DND-41 (cell line): ENCODE results near the gene MBP.

Experiments used
- ATAC-seq: fragments of 200-7000 bp; cut with Tn5 transposase; 3 replicates; pipeline ENCODE4 v1.9.1; 2021; ENCODE audit warnings: low read depth; ENCODE audit not compliant: insufficient read depth
- DNase-seq: peaks from one replicate; pipeline ENCODE4 v3.0.0-alpha.2; 2020
- H2AFZ ChIP-seq: 2 replicates; pipeline ENCODE4 v1.6.0; 2012; ENCODE audit warnings: low read depth, low read length
- H3K27ac ChIP-seq: 2 replicates; pipeline ENCODE4 v1.5.1; 2012; ENCODE audit warnings: low read length, inconsistent platforms
- H3K27me3 ChIP-seq: fragments of 200-600 bp; sonication (generic); 2 replicates; pipeline ENCODE4 v1.6.0; 2012; ENCODE audit warnings: low read length, mild to moderate bottlenecking, inconsistent platforms; ENCODE audit not compliant: insufficient read depth, poor library complexity
- H3K36me3 ChIP-seq: 2 replicates; pipeline ENCODE4 v1.5.1; 2012; ENCODE audit warnings: low read length, inconsistent platforms; ENCODE audit not compliant: insufficient read depth
- H3K4me1 ChIP-seq: 2 replicates; pipeline ENCODE4 v1.5.1; 2012; ENCODE audit warnings: mild to moderate bottlenecking, low read length; ENCODE audit not compliant: insufficient read depth
- H3K4me2 ChIP-seq: 2 replicates; pipeline ENCODE4 v1.6.0; 2012; ENCODE audit warnings: mild to moderate bottlenecking, moderate library complexity, low read length, inconsistent platforms; ENCODE audit not compliant: insufficient read depth
- H3K4me3 ChIP-seq, 2 experiments: fragments of 200-600 bp in 1 of 2; shearing (Covaris generic) in 1 of 2; 2 replicates each; pipeline ENCODE4 v1.5.1; 2012 to 2016; ENCODE audit warnings: inconsistent platforms in 2 of 2, low read length in 2 of 2, mild to moderate bottlenecking in 2 of 2, low read depth in 1 of 2, moderate library complexity in 1 of 2
- H3K79me2 ChIP-seq: 2 replicates; pipeline ENCODE4 v1.6.0; 2012; ENCODE audit warnings: low read length, inconsistent platforms; ENCODE audit not compliant: insufficient read depth
- H3K9ac ChIP-seq: 2 replicates; pipeline ENCODE4 v1.6.0; 2012; ENCODE audit warnings: low read depth, mild to moderate bottlenecking, inconsistent platforms, low read length, moderate library complexity
- H3K9me3 ChIP-seq: 2 replicates; pipeline ENCODE4 v1.5.1; 2012; ENCODE audit warnings: low read length, moderate library complexity, mild to moderate bottlenecking, inconsistent platforms; ENCODE audit not compliant: insufficient read depth, severe bottlenecking
- H4K20me1 ChIP-seq: 2 replicates; pipeline ENCODE4 v1.6.0; 2012; ENCODE audit warnings: low read length; ENCODE audit not compliant: insufficient read depth
- EZH2 ChIP-seq: IDR thresholded peaks from 3 replicates; pipeline ENCODE4 v1.6.1; 2012; ENCODE audit warnings: borderline replicate concordance, low read depth, mild to moderate bottlenecking, moderate library complexity, low read length, inconsistent platforms; ENCODE audit not compliant: severe bottlenecking
- TF ChIP-seq, protein P1 (sequence below): IDR thresholded peaks from 2 replicates; pipeline ENCODE4 v1.5.1; 2012; ENCODE audit warnings: borderline replicate concordance, low read length, moderate library complexity, mild to moderate bottlenecking; ENCODE audit not compliant: poor library complexity, severe bottlenecking; ENCODE audit errors: extremely low read depth

Gene MBP

DNA sequence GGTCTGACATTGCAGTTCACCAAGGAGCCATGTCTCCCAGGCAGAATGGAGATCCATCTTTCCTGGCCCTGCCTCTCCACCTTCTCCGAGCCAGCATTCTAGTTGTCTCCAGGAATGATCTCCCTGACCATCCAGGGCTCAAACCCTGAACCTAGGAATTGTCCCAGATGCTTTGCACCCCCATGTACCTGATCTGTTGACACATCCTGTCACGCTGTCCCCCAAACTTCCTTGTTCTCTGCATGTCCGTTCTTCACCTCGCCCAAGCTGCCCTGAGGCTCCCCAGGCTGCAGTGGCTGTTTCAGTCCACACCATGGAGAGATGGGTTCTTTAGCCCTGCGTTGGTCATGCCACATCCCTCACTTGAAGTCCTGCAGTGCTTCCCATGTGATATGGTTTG is 7.0 kb upstream of the MBP start:
- no peaks in the 10 kb centered on the region for H4K20me1 ChIP-seq
- H3K9me3 ChIP-seq = peaks cover 26% of the 10 kb centered on the region
- DNase-seq = no peak
- peak overlapping the region; percentile 44; the same call in 1 of the 2 replicates for H3K27ac ChIP-seq
- H3K4me3 ChIP-seq = no peak overlapping the region
- TF ChIP-seq, protein P1, sequence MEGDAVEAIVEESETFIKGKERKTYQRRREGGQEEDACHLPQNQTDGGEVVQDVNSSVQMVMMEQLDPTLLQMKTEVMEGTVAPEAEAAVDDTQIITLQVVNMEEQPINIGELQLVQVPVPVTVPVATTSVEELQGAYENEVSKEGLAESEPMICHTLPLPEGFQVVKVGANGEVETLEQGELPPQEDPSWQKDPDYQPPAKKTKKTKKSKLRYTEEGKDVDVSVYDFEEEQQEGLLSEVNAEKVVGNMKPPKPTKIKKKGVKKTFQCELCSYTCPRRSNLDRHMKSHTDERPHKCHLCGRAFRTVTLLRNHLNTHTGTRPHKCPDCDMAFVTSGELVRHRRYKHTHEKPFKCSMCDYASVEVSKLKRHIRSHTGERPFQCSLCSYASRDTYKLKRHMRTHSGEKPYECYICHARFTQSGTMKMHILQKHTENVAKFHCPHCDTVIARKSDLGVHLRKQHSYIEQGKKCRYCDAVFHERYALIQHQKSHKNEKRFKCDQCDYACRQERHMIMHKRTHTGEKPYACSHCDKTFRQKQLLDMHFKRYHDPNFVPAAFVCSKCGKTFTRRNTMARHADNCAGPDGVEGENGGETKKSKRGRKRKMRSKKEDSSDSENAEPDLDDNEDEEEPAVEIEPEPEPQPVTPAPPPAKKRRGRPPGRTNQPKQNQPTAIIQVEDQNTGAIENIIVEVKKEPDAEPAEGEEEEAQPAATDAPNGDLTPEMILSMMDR = no peak
- TF ChIP-seq EZH2 = no peak
- H3K9ac ChIP-seq = no peak overlapping the region
- ATAC-seq = no peak
- H3K36me3 ChIP-seq = no peaks in the 10 kb centered on the region
- H3K4me1 ChIP-seq = peaks cover 54% of the 10 kb centered on the region
- no peak overlapping the region for H2AFZ ChIP-seq
- no peaks in the 10 kb centered on the region for H3K27me3 ChIP-seq
- no peaks in the 10 kb centered on the region for H3K79me2 ChIP-seq
- H3K4me2 ChIP-seq = no peak overlapping the region

DNA sequence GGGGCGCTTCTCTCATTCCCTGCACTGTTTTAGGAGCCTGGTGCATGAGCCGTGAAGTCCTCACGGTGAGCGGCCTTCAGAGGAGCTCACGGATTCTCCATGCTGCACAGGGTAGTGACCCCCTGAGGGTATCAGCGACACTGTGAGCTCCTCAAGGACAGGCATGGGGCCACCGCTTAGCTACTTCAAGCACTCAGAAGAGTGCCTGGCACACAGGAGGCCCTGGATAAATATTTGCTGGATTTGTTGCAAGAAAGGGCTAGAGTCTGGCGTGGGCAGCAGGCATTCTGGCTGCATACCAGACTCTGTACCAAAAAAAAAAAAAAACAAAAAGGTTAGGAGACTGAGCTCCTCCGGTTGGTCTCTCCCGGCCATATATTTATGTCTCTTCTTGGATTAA is 5.7 kb upstream of the MBP start:
- no peak overlapping the region for H3K4me3 ChIP-seq
- no peaks in the 10 kb centered on the region for H4K20me1 ChIP-seq
- DNase-seq = no peak
- H3K79me2 ChIP-seq = peaks cover 3% of the 10 kb centered on the region
- peaks cover 15% of the 10 kb centered on the region for H3K9me3 ChIP-seq
- no peak for TF ChIP-seq EZH2
- TF ChIP-seq, protein P1 = no peak
- H3K4me2 ChIP-seq = no peak overlapping the region
- 0 out of 2 replicates have a peak overlapping the region, but pooled peaks have one; percentile 27 for H3K9ac ChIP-seq
- H3K27me3 ChIP-seq = no peaks in the 10 kb centered on the region
- no peak for ATAC-seq
- H3K27ac ChIP-seq = peak overlapping the region; percentile 93
- peaks cover 67% of the 10 kb centered on the region for H3K4me1 ChIP-seq
- 0 out of 2 replicates have a peak overlapping the region, but pooled peaks have one; percentile 6 for H2AFZ ChIP-seq
- no peaks in the 10 kb centered on the region for H3K36me3 ChIP-seq

DNA sequence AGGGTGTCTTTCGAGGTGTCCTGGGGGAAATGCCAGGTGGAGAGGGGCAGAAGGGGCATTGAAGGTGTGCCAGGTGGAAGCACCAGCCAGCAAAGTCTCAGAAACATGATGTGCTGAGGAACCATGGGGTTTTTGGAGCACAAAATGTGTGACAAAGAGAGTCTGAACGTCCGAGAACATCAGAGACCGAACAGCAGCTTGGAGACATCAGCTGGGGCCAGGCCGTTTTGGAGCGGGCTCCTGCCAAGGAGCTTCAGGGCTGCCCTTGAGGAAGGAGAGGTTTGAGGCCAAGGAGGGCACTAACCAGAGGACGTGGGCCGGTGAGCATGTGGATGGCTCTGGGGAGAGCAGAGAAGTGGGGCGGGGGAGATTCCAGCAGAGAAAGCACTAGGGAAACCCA is 5.3 kb upstream of the MBP start:
- Histone ChIP-seq H3K4me1 (peaks cover 71% of the 10 kb centered on the region), H3K27ac (peak overlapping the region; percentile 93), H4K20me1 (no peaks in the 10 kb centered on the region), H3K9me3 (peaks cover 11% of the 10 kb centered on the region), H3K79me2 (peaks cover 7% of the 10 kb centered on the region), H3K36me3 (no peaks in the 10 kb centered on the region), H3K4me2 (no peak overlapping the region), H2AFZ (0 out of 2 replicates have a peak overlapping the region, but pooled peaks have one; percentile 6), H3K9ac (peak overlapping the region; percentile 27; the same call in 1 of the 2 replicates), H3K27me3 (no peaks in the 10 kb centered on the region), H3K4me3 (no peak overlapping the region)
- TF ChIP-seq, protein P1 = no peak
- TF ChIP-seq EZH2 = no peak
- no peak for ATAC-seq
- DNase-seq = no peak
